SU-DHL-6 (cell line): ENCODE data around the gene IL6ST.

Experiments
- EZH2phosphoT487 ChIP-seq: fragments of 200-600 bp; sonication (generic), shearing (Covaris generic); conservative IDR thresholded peaks from 2 replicates; pipeline ENCODE4 v1.6.1; 2018; ENCODE audit warnings: mild to moderate bottlenecking, antibody characterized with exemption, low read length, moderate library complexity, mixed read lengths
- TF ChIP-seq, protein P1 (sequence below): fragments of 200-600 bp; sonication (generic); IDR thresholded peaks from one replicate; pipeline ENCODE4 v1.5.1; 2017; ENCODE audit warnings: antibody characterized with exemption, mild to moderate bottlenecking, low read length, moderate library complexity; ENCODE audit not compliant: insufficient read depth, poor library complexity, severe bottlenecking

DNA sequence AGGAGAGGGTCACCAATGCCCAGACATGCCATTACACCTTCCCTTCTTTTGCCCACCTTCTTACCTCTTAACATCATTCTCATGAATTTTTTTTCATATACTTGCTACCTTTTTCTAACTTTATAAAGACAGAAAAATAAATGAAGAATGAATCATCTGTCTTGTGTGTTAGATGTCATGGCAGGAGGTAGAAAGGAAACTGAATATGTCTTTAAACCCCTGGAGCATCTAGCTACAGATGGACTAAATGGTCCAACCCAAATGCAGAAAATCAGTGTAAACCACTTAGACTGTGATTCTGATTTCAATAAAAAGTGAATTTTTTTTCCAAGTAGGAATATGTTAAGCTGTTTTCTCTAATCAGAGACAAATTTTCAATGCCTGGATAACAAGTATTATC is 11.8 kb upstream of the IL6ST start:
- TF ChIP-seq EZH2phosphoT487: no peak
- TF ChIP-seq, protein P1, sequence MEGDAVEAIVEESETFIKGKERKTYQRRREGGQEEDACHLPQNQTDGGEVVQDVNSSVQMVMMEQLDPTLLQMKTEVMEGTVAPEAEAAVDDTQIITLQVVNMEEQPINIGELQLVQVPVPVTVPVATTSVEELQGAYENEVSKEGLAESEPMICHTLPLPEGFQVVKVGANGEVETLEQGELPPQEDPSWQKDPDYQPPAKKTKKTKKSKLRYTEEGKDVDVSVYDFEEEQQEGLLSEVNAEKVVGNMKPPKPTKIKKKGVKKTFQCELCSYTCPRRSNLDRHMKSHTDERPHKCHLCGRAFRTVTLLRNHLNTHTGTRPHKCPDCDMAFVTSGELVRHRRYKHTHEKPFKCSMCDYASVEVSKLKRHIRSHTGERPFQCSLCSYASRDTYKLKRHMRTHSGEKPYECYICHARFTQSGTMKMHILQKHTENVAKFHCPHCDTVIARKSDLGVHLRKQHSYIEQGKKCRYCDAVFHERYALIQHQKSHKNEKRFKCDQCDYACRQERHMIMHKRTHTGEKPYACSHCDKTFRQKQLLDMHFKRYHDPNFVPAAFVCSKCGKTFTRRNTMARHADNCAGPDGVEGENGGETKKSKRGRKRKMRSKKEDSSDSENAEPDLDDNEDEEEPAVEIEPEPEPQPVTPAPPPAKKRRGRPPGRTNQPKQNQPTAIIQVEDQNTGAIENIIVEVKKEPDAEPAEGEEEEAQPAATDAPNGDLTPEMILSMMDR: no peak
